Coronary artery (tissue), 2 donors: Measurements from ENCODE around the gene HS6ST3.

Experiments used
- DNase-seq: peaks from one replicate; pipeline ENCODE4 v3.0.0-alpha.2; 2017; ENCODE audit warnings: low spot score
- H3K27ac ChIP-seq, 2 donors: fragments of 200-600 bp; sonication (generic); one replicate each; pipeline ENCODE4 v1.5.1; 2016 to 2019
- H3K4me3 ChIP-seq: fragments of 200-600 bp; sonication (generic); 2 replicates; pipeline ENCODE4 v1.5.1; 2016; ENCODE audit warnings: mild to moderate bottlenecking, moderate library complexity
- TF ChIP-seq, protein P1 (sequence below): fragments of 200-600 bp; sonication (generic); IDR thresholded peaks from one replicate; pipeline ENCODE4 v1.5.1; 2019; ENCODE audit warnings: antibody characterized with exemption

Gene HS6ST3

GRCh38 chr13:96460609-96461008 lies 370.7 kb downstream of the HS6ST3 start:
- DNase-seq, result no peak
- H3K4me3 ChIP-seq, result no peak overlapping the region

DNA sequence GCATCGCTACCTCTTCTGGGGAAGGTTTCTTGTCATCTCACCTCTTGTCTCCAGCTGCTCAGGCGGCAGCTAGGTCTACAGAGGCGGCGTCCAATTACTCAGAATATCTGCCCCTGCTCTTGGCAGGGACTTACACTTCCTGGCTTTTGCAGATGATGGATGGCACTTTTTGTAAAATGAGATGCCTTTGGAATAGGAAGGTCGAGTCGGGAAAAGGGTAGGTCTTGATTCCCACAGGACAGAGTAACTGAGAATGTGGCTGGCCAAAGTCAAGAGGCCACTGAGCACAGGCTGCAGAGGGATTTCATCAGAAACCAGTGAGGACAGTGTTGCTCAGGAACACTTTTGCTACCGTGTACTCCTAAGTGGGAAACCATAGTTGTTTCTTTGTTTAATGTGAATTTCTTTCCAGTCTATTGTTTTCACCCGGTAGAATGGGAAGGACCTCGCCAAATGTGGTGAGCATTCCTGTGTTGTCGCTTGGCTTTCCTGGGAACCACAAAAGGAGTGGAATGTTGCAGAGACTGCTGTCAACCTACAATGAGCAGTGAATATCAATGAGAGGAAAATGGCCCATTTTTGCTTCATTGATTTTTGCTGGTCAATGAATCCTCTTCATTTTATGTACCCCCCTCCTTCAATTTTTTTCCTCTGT lies 383.7 kb downstream of the HS6ST3 start:
- no peak overlapping the region for H3K27ac ChIP-seq
- H3K4me3 ChIP-seq, result no peak overlapping the region
- TF ChIP-seq, protein P1, sequence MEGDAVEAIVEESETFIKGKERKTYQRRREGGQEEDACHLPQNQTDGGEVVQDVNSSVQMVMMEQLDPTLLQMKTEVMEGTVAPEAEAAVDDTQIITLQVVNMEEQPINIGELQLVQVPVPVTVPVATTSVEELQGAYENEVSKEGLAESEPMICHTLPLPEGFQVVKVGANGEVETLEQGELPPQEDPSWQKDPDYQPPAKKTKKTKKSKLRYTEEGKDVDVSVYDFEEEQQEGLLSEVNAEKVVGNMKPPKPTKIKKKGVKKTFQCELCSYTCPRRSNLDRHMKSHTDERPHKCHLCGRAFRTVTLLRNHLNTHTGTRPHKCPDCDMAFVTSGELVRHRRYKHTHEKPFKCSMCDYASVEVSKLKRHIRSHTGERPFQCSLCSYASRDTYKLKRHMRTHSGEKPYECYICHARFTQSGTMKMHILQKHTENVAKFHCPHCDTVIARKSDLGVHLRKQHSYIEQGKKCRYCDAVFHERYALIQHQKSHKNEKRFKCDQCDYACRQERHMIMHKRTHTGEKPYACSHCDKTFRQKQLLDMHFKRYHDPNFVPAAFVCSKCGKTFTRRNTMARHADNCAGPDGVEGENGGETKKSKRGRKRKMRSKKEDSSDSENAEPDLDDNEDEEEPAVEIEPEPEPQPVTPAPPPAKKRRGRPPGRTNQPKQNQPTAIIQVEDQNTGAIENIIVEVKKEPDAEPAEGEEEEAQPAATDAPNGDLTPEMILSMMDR, result no peak
- DNase-seq, result no peak

More at GRCh38 chr13:96460609-96461008, 370.7 kb downstream of the HS6ST3 start:
- TF ChIP-seq, protein P1, result no peak
- H3K27ac ChIP-seq, result no peak overlapping the region

DNA sequence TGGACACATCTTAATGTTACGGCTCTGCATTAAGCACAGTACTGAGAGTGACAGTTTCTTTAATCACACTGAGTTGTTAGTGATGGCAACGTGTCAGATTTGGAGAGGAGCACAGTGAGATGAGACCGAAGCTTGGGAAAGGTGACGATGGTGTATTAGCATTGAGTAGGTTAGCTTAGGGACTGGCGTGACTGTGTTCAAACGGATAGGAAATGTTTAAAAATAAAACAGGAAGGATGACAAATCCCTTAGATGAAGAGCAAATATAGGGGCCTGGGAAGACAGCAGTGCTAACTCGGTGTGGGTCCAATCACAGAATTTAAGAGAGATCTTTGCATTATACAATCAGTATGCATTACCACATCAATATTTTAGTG lies 384.3 kb downstream of the HS6ST3 start:
- no peak overlapping the region for H3K27ac ChIP-seq
- DNase-seq, result no peak
- TF ChIP-seq, protein P1, result no peak

GRCh38 chr13:96475103-96475502 lies 385.2 kb downstream of the HS6ST3 start:
- no peak for DNase-seq
- TF ChIP-seq, protein P1, result no peak
- H3K4me3 ChIP-seq, result no peak overlapping the region
- no peak overlapping the region for H3K27ac ChIP-seq

More for the DNA sequence above, 384.3 kb downstream of the HS6ST3 start:
- no peak overlapping the region for H3K4me3 ChIP-seq

GRCh38 chr13:96481482-96481881 lies 391.6 kb downstream of the HS6ST3 start:
- no peak for DNase-seq
- TF ChIP-seq, protein P1, result no peak
- H3K27ac ChIP-seq, result no peak overlapping the region
- no peak overlapping the region for H3K4me3 ChIP-seq

GRCh38 chr13:96490496-96490989 lies 400.6 kb downstream of the HS6ST3 start:
- H3K4me3 ChIP-seq, result no peak overlapping the region
- DNase-seq, result no peak
- TF ChIP-seq, protein P1, result no peak
- no peak overlapping the region for H3K27ac ChIP-seq

- DNase-seq, result no peak
- H3K27ac ChIP-seq, result no peak overlapping the region
- TF ChIP-seq, protein P1, result no peak
- no peak overlapping the region for H3K4me3 ChIP-seq
Measured at GRCh38 chr13:96491103-96491502, 401.2 kb downstream of the HS6ST3 start.
